Sigmoid colon (tissue), 4 donors: Measurements from ENCODE around the gene EHD1.

Experiments used
- CTCF ChIP-seq, 4 experiments: fragments of 450-650 bp in 3 of 4; fragments of 200-600 bp in 1 of 4; IDR thresholded peaks; one replicate each; pipeline ENCODE4 v1.5.1; 2016 to 2019; ENCODE audit warnings: antibody characterized with exemption in 4 of 4, mild to moderate bottlenecking in 3 of 4, moderate library complexity in 2 of 4
- EP300 ChIP-seq, 4 donors: sonication (generic); formaldehyde crosslinking; IDR thresholded peaks; one replicate each; pipeline ENCODE4 v1.6.1; 2017; ENCODE audit warnings: antibody characterized with exemption in 4 of 4
- POLR2A ChIP-seq, 2 donors: fragments of 450-650 bp; IDR thresholded peaks; one replicate each; pipeline ENCODE4 v1.6.1; 2016; ENCODE audit warnings: antibody characterized with exemption in 2 of 2, mild to moderate bottlenecking in 2 of 2, moderate library complexity in 2 of 2
- POLR2AphosphoS5 ChIP-seq, 4 donors: sonication (generic); formaldehyde crosslinking; IDR thresholded peaks; one replicate each; pipeline ENCODE4 v1.6.1; 2017; ENCODE audit warnings: antibody characterized with exemption in 4 of 4

GRCh38 chr11:64861227-64861975 lies 17.0 kb downstream of the EHD1 start:
- TF ChIP-seq CTCF (IDR thresholded peaks at IDR 0.05) (no peak), POLR2A (IDR thresholded peaks at IDR 0.05) (no peak), POLR2AphosphoS5 (IDR thresholded peaks at IDR 0.05) (no peak), EP300 (IDR thresholded peaks at IDR 0.05) (no peak)
